GM19043 (cell line): ENCODE results near the gene CCDC146.

Experiments
- ATAC-seq: cut with Tn5 transposase; IDR thresholded peaks from one replicate; pipeline ENCODE4 v1.9.1; 2021; ENCODE audit warnings: low read depth; ENCODE audit not compliant: unreplicated experiment

Gene CCDC146

GRCh38 chr7:77282897-77283296 lies 160.5 kb downstream of the CCDC146 start:
- ATAC-seq: no peak

DNA sequence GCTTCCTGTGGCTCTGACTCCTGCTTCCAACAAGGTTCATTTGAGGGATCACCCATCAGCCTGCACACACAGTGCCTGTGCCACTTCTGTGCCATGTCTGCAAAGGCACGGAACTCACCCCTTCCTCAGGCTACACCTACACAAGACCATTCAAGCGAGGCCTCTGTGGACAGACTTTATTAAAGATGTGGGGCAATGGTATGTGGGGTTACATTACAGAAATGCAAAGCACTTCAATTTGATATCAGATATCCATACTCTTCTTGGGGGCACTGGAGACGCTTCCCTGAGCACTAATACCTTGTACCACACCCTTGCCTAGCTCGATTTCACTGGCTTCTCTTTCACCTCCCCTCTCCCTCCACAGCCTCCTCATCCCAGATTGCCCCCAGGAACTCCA lies 161.6 kb downstream of the CCDC146 start:
- no peak for ATAC-seq

GRCh38 chr7:77284616-77285015 lies 162.2 kb downstream of the CCDC146 start:
- no peak for ATAC-seq

GRCh38 chr7:77288676-77289320 lies 166.4 kb downstream of the CCDC146 start:
- ATAC-seq: no peak

DNA sequence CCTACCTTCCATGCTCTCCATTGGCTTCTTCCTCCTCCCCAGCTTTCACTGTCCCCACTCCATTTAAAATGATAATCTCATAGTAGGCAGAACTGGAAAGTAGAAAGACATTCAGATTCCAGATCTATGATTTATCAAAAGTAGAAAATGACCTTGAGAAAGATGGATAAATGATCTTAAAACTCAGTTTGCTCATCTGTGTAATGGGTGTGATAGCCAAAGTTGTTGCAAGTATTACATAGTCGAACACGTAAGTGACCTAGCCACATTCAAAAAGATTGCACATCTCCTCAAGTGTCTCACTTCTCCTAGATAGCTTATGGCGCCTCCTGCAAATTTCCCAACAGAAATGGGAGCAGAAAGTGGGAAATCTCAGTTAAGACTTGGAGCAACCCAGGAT lies 167.0 kb downstream of the CCDC146 start:
- ATAC-seq: no peak

DNA sequence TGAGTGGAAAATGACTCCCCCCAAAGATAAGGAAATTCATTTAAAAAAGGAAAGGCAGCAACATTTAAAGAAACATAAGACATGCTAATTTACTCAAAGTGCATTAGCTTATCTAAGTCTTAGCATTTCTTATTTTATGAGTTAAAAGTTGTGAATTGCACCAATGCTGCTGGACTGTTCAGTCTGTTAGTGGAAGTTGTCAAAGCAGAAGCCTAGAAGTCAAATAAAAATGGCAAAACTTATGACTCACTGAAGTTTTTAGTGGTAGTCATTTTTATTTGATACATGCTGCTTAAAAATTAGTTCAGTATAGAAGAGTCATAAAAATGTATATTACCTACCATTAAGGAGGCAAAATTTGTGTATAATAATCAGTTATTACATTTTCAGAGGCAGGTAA lies 168.0 kb downstream of the CCDC146 start:
- ATAC-seq: no peak

GRCh38 chr7:77293046-77293445 lies 170.6 kb downstream of the CCDC146 start:
- ATAC-seq: no peak

- ATAC-seq: no peak
Measured at GRCh38 chr7:77295549-77295948, 173.1 kb downstream of the CCDC146 start.

DNA sequence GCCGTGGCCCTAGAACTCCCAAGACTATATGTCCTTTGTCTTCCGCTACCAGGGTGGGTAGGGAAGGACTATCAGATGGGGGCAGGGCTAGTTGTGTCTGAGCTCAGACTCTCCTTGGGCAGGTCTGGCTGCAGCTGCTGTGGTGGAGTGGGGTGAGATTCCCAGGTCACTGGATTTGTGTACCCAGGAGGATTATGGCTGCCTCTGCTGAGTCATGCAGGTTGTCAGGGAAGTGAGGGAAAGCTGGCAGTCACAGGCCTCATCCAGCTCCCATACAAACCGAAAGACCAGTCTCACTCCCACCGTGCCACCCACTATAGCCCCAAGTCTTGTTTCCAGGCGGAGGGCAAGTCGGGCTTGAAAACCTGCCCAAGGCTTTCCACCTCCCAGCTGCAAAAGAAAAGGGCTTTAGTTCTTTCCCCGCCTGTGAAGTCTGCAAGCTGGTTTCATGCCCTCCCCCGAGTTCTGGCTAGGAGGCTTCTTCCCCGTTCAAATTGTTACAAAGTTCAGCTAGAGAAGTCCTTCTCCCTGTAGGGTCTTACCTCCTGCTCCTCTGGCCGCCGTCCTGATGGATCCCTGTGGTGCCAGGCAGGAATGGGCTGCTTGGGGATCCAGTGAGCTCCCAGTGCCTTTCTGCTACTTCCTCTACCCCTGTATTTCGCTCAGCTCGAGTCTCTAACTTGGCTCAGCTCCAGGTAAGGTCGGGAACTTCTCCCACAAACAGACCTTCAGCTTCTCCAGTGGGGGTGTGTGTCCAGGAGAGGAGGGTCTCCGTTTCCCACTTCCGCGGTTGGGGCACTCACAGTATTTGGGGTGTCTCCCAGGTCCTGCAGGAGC lies 184.0 kb downstream of the CCDC146 start:
- no peak for ATAC-seq

GRCh38 chr7:77308792-77309191 lies 186.4 kb downstream of the CCDC146 start:
- ATAC-seq: no peak

DNA sequence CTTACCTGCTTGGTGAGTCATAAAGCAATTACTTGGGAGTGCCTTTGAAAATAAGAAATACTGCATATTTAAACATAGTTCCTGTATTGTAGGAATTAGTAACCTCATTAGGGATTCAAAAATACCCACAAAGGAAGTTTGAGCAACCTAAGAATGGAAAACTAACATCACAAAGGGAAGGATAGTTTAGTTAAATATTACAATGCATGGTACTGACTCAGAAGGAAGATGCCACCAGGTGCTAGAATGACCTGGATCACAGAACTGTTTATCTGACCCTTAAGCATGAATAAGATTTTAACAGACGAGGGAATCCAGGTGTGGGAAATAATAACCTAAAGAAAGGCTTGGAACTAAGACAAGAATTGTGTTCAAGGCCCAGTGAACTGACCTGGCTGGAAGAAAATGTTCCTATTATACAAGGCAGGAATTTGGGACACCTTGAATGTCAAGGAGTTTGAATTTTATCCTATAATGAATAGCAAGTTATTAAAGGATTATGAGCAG lies 187.4 kb downstream of the CCDC146 start:
- ATAC-seq: no peak

DNA sequence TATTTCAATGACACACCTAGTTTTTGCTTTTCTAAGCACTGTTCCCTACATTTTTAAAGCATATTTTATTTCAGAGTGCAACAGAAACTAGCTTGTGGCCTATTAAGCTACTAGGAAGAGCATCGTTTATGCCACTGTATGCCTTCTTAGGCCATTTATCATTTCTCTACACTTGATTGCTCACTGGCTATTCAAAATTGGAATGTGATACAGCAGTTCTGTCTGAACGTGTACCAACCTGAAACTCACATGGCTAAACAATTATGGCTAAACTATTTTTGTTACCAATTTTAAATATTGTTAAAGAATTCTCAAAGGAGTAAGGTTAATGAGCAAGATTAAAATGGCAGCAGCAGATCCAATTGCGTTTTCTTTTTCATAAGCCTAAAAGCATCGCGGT lies 188.6 kb downstream of the CCDC146 start:
- ATAC-seq: no peak

DNA sequence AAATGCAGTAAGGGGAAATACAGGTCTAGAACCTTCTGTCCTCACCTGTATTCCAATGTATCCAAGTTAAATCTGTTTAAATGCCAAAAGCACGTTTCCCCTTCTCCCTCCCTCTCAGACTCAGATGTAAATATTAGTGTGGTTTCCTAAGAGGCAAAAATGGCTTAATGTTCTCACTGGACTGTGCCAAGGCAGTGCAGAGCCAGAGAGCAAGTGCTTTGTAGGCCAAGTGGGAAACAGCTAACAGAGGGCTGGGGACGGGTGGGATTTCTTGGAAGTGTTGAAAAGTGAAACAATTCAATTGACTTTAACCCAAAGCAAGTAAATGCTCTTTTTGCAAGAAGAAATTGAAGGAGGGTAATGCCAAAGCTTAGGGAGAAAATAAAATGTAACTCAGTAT lies 190.7 kb downstream of the CCDC146 start:
- ATAC-seq: no peak

- no peak for ATAC-seq
Measured at GRCh38 chr7:77313876-77314480, 191.6 kb downstream of the CCDC146 start.

- ATAC-seq: no peak
Measured at GRCh38 chr7:77315182-77315591, 192.8 kb downstream of the CCDC146 start.

- no peak for ATAC-seq
Measured at GRCh38 chr7:77316219-77316978, 194.0 kb downstream of the CCDC146 start.

- no peak for ATAC-seq
Measured at GRCh38 chr7:77318019-77318418, 195.6 kb downstream of the CCDC146 start.

GRCh38 chr7:77320137-77320536 lies 197.7 kb downstream of the CCDC146 start:
- no peak for ATAC-seq

GRCh38 chr7:77320714-77321113 lies 198.3 kb downstream of the CCDC146 start:
- ATAC-seq: no peak

DNA sequence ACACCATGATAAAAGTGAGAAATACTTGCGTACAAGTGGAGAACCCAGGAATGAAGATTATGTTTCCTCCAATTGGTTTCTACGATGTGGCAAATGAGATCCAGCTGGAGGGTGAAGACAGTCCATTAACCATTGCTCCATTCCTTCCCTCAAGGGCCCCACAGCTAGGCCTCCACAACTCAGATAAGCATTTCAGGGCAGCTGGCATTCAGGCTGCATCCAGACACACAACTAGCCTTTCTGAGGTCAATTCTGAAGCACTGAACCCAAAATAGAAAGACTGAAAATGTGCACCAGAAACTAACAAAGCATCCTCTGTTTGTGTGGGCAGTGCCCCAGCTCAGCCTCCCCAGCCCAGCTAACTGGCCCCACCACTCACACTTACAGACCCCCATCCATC lies 198.9 kb downstream of the CCDC146 start:
- ATAC-seq: no peak

GRCh38 chr7:77326131-77326530 lies 203.7 kb downstream of the CCDC146 start:
- ATAC-seq: no peak
